Measurements from ENCODE around the gene MAP3K3. TPM values are rescaled to one million over a fixed set of nuclear protein-coding genes. Genes with fewer than 3 reads are reported as not detected.

Gene MAP3K3
- total RNA-seq, 1 experiment from 2014 or later = 14.1 TPM

DNA sequence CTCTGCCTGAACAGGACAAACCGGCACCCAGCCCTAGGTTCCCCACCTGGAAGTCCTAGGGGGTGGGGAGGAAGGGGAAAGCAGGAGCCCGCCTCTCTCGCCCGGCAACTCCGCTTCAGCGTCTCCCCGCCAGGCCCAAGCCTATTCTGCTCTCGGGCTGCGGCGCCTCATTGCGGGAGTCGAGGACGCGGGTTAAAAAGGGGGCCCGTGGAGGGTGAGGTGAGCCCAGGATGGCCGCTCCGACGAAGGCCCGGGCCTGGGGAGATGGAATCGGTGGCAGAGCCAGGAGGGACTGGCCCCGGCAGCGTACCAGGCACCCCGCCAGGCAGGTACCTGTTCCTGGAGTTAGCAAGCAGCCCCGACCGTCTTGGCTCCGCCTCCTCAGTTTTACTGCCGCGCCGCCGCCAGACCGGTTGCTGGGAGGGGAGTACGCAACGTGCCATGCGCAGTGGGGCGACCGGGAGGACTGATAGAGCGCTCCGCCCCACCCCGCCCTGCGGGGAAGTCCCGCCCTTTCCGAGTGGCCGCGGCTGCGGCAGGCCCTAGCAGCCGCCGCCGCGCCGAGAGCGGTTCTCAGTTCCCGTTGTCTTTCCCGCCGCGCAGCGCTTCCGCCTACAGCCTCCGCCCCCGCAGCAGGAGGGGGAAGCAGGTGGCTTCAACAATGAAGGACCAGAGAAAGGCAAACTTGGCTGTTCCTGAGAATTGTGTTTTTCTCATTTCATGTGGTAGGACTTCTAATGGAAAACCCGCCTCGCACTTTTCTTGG lies 119.4 kb downstream of the MAP3K3 start, which contains the start of gene STRADA:
Gene STRADA (minus strand): TSS at position 392 of the 766 bp plus-strand sequence. CDS start 13,430 bp downstream, outside the sequence.
- CTCF ChIA-PET = no interaction called here
- Histone ChIP-seq H3F3A (ENCODE audit: insufficient read depth, low read depth) (peaks cover 51% of the 10 kb centered on the region), H3K27me3 (ENCODE audit: insufficient read depth, low read depth) (no peaks in the 10 kb centered on the region), H2AFZ (peak within 1 kb of the TSS; percentile 96), H3K9me3 (ENCODE audit: insufficient read depth, low read depth) (no peaks in the 10 kb centered on the region), H3K4me1 (replicated peaks; ENCODE audit: insufficient read depth) (peaks cover 15% of the 10 kb centered on the region), H3K79me2 (ENCODE audit: low read depth) (peaks cover 12% of the 10 kb centered on the region; the same call in 1 of the 2 replicates), H4K20me1 (ENCODE audit: insufficient read depth) (no peaks in the 10 kb centered on the region), H3K9me2 (ENCODE audit: insufficient read depth) (no peaks in the 10 kb centered on the region), H3K27ac (peak within 1 kb of the TSS; percentile 72), H3K36me3 (ENCODE audit: low read depth) (peaks cover 7% of the 10 kb centered on the region; the same call in 1 of the 2 replicates), H3K4me3 (peak within 1 kb of the TSS; percentile 91), H3K4me2 (peak within 1 kb of the TSS; percentile 92)
- no TSS peak for BruUV-seq (replicated peaks)
- TF ChIP-seq, protein P1, sequence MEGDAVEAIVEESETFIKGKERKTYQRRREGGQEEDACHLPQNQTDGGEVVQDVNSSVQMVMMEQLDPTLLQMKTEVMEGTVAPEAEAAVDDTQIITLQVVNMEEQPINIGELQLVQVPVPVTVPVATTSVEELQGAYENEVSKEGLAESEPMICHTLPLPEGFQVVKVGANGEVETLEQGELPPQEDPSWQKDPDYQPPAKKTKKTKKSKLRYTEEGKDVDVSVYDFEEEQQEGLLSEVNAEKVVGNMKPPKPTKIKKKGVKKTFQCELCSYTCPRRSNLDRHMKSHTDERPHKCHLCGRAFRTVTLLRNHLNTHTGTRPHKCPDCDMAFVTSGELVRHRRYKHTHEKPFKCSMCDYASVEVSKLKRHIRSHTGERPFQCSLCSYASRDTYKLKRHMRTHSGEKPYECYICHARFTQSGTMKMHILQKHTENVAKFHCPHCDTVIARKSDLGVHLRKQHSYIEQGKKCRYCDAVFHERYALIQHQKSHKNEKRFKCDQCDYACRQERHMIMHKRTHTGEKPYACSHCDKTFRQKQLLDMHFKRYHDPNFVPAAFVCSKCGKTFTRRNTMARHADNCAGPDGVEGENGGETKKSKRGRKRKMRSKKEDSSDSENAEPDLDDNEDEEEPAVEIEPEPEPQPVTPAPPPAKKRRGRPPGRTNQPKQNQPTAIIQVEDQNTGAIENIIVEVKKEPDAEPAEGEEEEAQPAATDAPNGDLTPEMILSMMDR (conservative IDR thresholded peaks at IDR 0.05) = no peak
- TF ChIP-seq EZH2 (IDR thresholded peaks at IDR 0.05; ENCODE audit: low read depth) = no peak
- intact Hi-C loops (cut with micrococcal nuclease; ENCODE audit: unreplicated experiment) = loop anchor here (2.0 kb wide), 2 partner anchors 31 to 119 kb away; partner anchors contain the start of genes CCDC47 and MAP3K3
- peak; percentile 97 to 99 for DNase-seq
- POLR2A ChIA-PET (ENCODE audit: unreplicated experiment) = interaction anchor here (0.6 to 0.7 kb wide), 2 partner anchors 120 to 295 kb away, joined by 3 to 6 read pairs; partner anchors contain the start of gene CYB561

Other genes starting within 250 kb of the MAP3K3 start
- gene CYB561, start 176.1 kb upstream of the MAP3K3 start, total RNA-seq (2021) = 61.6 and 71.6 TPM in 2 replicates
- 0.76 and 1.4 TPM in 2 replicates for gene ACE, start 145.4 kb upstream of the MAP3K3 start, total RNA-seq (2021)
- not detected in 2 replicates for gene KCNH6, start 99.1 kb upstream of the MAP3K3 start, total RNA-seq (2021)
- gene DCAF7, start 71.9 kb upstream of the MAP3K3 start, total RNA-seq (2021) = 62.2 and 78.9 TPM in 2 replicates
- gene TACO1, start 21.5 kb upstream of the MAP3K3 start, total RNA-seq (2021) = 25.0 and 27.1 TPM in 2 replicates
- 1.6 and 2.7 TPM in 2 replicates for gene LIMD2, start 77.7 kb downstream of the MAP3K3 start, total RNA-seq (2021)
- 28.8 and 30.6 TPM in 2 replicates for gene STRADA, start 119.4 kb downstream of the MAP3K3 start, total RNA-seq (2021)
- gene CCDC47, start 151.2 kb downstream of the MAP3K3 start, total RNA-seq (2021) = 64.0 and 89.3 TPM in 2 replicates
- 107 and 130 TPM in 2 replicates for gene DDX42, start 151.8 kb downstream of the MAP3K3 start, total RNA-seq (2021)
- gene PSMC5, start 205.0 kb downstream of the MAP3K3 start, total RNA-seq (2021) = 128 and 150 TPM in 2 replicates
- gene FTSJ3, start 205.2 kb downstream of the MAP3K3 start, total RNA-seq (2021) = 36.9 and 44.0 TPM in 2 replicates
- 73.6 and 98.7 TPM in 2 replicates for gene SMARCD2, start 220.3 kb downstream of the MAP3K3 start, total RNA-seq (2021)